ENCODE data around the gene TCF7L2.

- TF ChIP-seq CTCF (IDR thresholded peaks at IDR 0.05), result no peak
- TF ChIP-seq POLR2A (IDR thresholded peaks at IDR 0.05), result no peak
These were observed 212.9 kb downstream of the TCF7L2 start for GRCh38 chr10:113162960-113163359.

All from body of pancreas (tissue), 4 donors.